DND-41 (cell line): Measurements from ENCODE around the gene SLC22A15.
"Not testable (repeated sequence)": the region's sequence is repeated elsewhere in the genome, so short reads cannot be mapped to it uniquely, and the experiment has no call there.

ENCODE experiments used
- ATAC-seq: fragments of 200-7000 bp; cut with Tn5 transposase; 3 replicates; pipeline ENCODE4 v1.9.1; 2021; ENCODE audit warnings: low read depth; ENCODE audit not compliant: insufficient read depth
- DNase-seq: peaks from one replicate; pipeline ENCODE4 v3.0.0-alpha.2; 2020
- H2AFZ ChIP-seq: 2 replicates; pipeline ENCODE4 v1.6.0; 2012; ENCODE audit warnings: low read depth, low read length
- H3K27ac ChIP-seq: 2 replicates; pipeline ENCODE4 v1.5.1; 2012; ENCODE audit warnings: low read length, inconsistent platforms
- H3K27me3 ChIP-seq: fragments of 200-600 bp; sonication (generic); 2 replicates; pipeline ENCODE4 v1.6.0; 2012; ENCODE audit warnings: low read length, mild to moderate bottlenecking, inconsistent platforms; ENCODE audit not compliant: insufficient read depth, poor library complexity
- H3K36me3 ChIP-seq: 2 replicates; pipeline ENCODE4 v1.5.1; 2012; ENCODE audit warnings: low read length, inconsistent platforms; ENCODE audit not compliant: insufficient read depth
- H3K4me1 ChIP-seq: 2 replicates; pipeline ENCODE4 v1.5.1; 2012; ENCODE audit warnings: mild to moderate bottlenecking, low read length; ENCODE audit not compliant: insufficient read depth
- H3K4me2 ChIP-seq: 2 replicates; pipeline ENCODE4 v1.6.0; 2012; ENCODE audit warnings: mild to moderate bottlenecking, moderate library complexity, low read length, inconsistent platforms; ENCODE audit not compliant: insufficient read depth
- H3K4me3 ChIP-seq, 2 experiments: fragments of 200-600 bp in 1 of 2; shearing (Covaris generic) in 1 of 2; 2 replicates each; pipeline ENCODE4 v1.5.1; 2012 to 2016; ENCODE audit warnings: inconsistent platforms in 2 of 2, low read length in 2 of 2, mild to moderate bottlenecking in 2 of 2, low read depth in 1 of 2, moderate library complexity in 1 of 2
- H3K79me2 ChIP-seq: 2 replicates; pipeline ENCODE4 v1.6.0; 2012; ENCODE audit warnings: low read length, inconsistent platforms; ENCODE audit not compliant: insufficient read depth
- H3K9ac ChIP-seq: 2 replicates; pipeline ENCODE4 v1.6.0; 2012; ENCODE audit warnings: low read depth, mild to moderate bottlenecking, inconsistent platforms, low read length, moderate library complexity
- H3K9me3 ChIP-seq: 2 replicates; pipeline ENCODE4 v1.5.1; 2012; ENCODE audit warnings: low read length, moderate library complexity, mild to moderate bottlenecking, inconsistent platforms; ENCODE audit not compliant: insufficient read depth, severe bottlenecking
- H4K20me1 ChIP-seq: 2 replicates; pipeline ENCODE4 v1.6.0; 2012; ENCODE audit warnings: low read length; ENCODE audit not compliant: insufficient read depth
- CTCF ChIP-seq: IDR thresholded peaks from 2 replicates; pipeline ENCODE4 v1.5.1; 2012; ENCODE audit warnings: borderline replicate concordance, low read length, moderate library complexity, mild to moderate bottlenecking; ENCODE audit not compliant: poor library complexity, severe bottlenecking; ENCODE audit errors: extremely low read depth
- EZH2 ChIP-seq: IDR thresholded peaks from 3 replicates; pipeline ENCODE4 v1.6.1; 2012; ENCODE audit warnings: borderline replicate concordance, low read depth, mild to moderate bottlenecking, moderate library complexity, low read length, inconsistent platforms; ENCODE audit not compliant: severe bottlenecking

Gene SLC22A15

GRCh38 chr1:116044071-116044470, 67.8 kb downstream of the SLC22A15 start:
- H3K27me3 ChIP-seq: no peaks in the 10 kb centered on the region
- no peak for DNase-seq
- H3K79me2 ChIP-seq: no peaks in the 10 kb centered on the region
- no peak for TF ChIP-seq EZH2
- TF ChIP-seq CTCF: no peak
- ATAC-seq: no peak
- H2AFZ ChIP-seq: no peak overlapping the region
- H3K27ac ChIP-seq: no peak overlapping the region
- H3K36me3 ChIP-seq: no peaks in the 10 kb centered on the region
- H3K4me2 ChIP-seq: no peak overlapping the region
- H3K4me1 ChIP-seq: no peaks in the 10 kb centered on the region
- no peaks in the 10 kb centered on the region for H3K9me3 ChIP-seq
- no peaks in the 10 kb centered on the region for H4K20me1 ChIP-seq
- H3K9ac ChIP-seq: no peak overlapping the region
- no peak overlapping the region for H3K4me3 ChIP-seq

- H4K20me1 ChIP-seq, H2AFZ ChIP-seq, H3K9ac ChIP-seq, H3K36me3 ChIP-seq, ATAC-seq, H3K79me2 ChIP-seq, H3K27ac ChIP-seq, H3K9me3 ChIP-seq, H3K4me2 ChIP-seq, H3K27me3 ChIP-seq, H3K4me1 ChIP-seq, DNase-seq, H3K4me3 ChIP-seq: not testable (repeated sequence)
These were observed 70.6 kb downstream of the SLC22A15 start for GRCh38 chr1:116046933-116047332.

- H3K4me1 ChIP-seq, H3K36me3 ChIP-seq, DNase-seq, H2AFZ ChIP-seq, H3K27me3 ChIP-seq, H4K20me1 ChIP-seq, H3K4me3 ChIP-seq, H3K27ac ChIP-seq, ATAC-seq, H3K9ac ChIP-seq, H3K79me2 ChIP-seq, H3K4me2 ChIP-seq, H3K9me3 ChIP-seq: not testable (repeated sequence)
These were observed 75.6 kb downstream of the SLC22A15 start for GRCh38 chr1:116051896-116052295.

- H3K9ac ChIP-seq: no peak overlapping the region
- no peak for TF ChIP-seq EZH2
- TF ChIP-seq CTCF: no peak
These were observed 85.9 kb downstream of the SLC22A15 start for GRCh38 chr1:116062201-116062600.

GRCh38 chr1:116064616-116065015, 88.3 kb downstream of the SLC22A15 start:
- Histone ChIP-seq H3K4me1 (no peaks in the 10 kb centered on the region), H3K4me3 (no peak overlapping the region), H2AFZ (no peak overlapping the region), H3K27ac (no peak overlapping the region), H3K79me2 (no peaks in the 10 kb centered on the region), H3K4me2 (no peak overlapping the region), H3K9ac (no peak overlapping the region), H3K36me3 (no peaks in the 10 kb centered on the region), H3K9me3 (no peaks in the 10 kb centered on the region), H3K27me3 (peaks cover 12% of the 10 kb centered on the region), H4K20me1 (no peaks in the 10 kb centered on the region)
- no peak for ATAC-seq
- no peak for TF ChIP-seq EZH2
- no peak for TF ChIP-seq CTCF
- DNase-seq: no peak

More at GRCh38 chr1:116062201-116062600, 85.9 kb downstream of the SLC22A15 start:
- peaks cover 12% of the 10 kb centered on the region for H3K27me3 ChIP-seq
- H3K9me3 ChIP-seq: peaks cover 5% of the 10 kb centered on the region
- H3K79me2 ChIP-seq: no peaks in the 10 kb centered on the region
- no peaks in the 10 kb centered on the region for H3K4me1 ChIP-seq
- no peaks in the 10 kb centered on the region for H4K20me1 ChIP-seq
- no peak overlapping the region for H3K4me2 ChIP-seq
- DNase-seq: no peak
- H3K36me3 ChIP-seq: no peaks in the 10 kb centered on the region
- no peak overlapping the region for H2AFZ ChIP-seq
- no peak overlapping the region for H3K27ac ChIP-seq
- no peak for ATAC-seq
- H3K4me3 ChIP-seq: no peak overlapping the region
